Erythroblast (primary cell): ENCODE measurements around the gene OPRL1.

Experiments
- GATA1 ChIP-seq: IDR thresholded peaks from 2 replicates; pipeline ENCODE4 v1.6.1; 2011; ENCODE audit warnings: low read depth, mild to moderate bottlenecking, control low read depth, low read length, moderate library complexity
- POLR2A ChIP-seq: IDR thresholded peaks from 2 replicates; pipeline ENCODE4 v1.6.1; 2011; ENCODE audit warnings: mild to moderate bottlenecking, low read length

DNA sequence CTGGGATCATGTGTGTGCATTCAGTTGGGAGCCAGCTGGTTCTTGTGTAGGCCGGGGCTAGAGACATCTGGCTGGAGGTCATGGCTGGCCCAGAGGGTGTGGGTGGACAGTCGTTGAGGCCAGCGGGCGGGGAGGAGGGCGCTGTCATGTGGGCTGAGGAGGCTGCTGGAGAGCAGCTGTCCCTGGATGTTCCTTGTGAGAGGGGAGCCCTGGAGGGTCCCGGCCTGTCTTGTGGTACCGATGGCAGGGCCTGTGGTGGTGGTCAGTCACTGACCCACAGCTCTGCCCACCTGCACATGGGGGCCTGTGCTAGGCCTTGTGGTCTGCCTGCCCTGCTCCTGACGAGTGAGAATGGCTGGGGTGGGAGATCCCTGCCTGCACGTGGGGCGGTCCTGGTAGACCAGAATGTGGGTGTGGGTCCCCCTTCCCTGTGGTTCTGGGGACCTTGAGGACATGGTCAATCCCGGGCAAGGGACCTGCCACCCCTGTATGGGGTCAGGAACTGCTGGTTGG is 45.8 kb upstream of the OPRL1 start:
- TF ChIP-seq POLR2A: no peak
- no peak for TF ChIP-seq GATA1
